Neural cell (in vitro differentiated cells): ENCODE data around the gene LCP1. TPM values are rescaled to one million over a fixed set of nuclear protein-coding genes. Genes with fewer than 3 reads are reported as not detected.

Source experiments
- H2AFZ ChIP-seq: fragments of 200-600, 300-800 bp; sonication (generic), shearing (Covaris generic); 2 replicates; pipeline ENCODE4 v1.6.0; 2014; ENCODE audit warnings: low read depth, mild to moderate bottlenecking, antibody characterized with exemption, low read length, moderate library complexity
- H3F3A ChIP-seq: fragments of 200-600 bp; shearing (Covaris generic); 2 replicates; pipeline ENCODE4 v1.6.1; 2016; ENCODE audit warnings: mild to moderate bottlenecking, moderate library complexity, mixed read lengths, antibody characterized with exemption, low read length; ENCODE audit not compliant: insufficient read depth, poor library complexity, severe bottlenecking
- H3K27ac ChIP-seq: fragments of 200-600, 300-800 bp; sonication (generic), shearing (Covaris generic); 2 replicates; pipeline ENCODE4 v1.5.1; 2014; ENCODE audit warnings: mild to moderate bottlenecking, low read length, moderate library complexity
- H3K27me3 ChIP-seq: fragments of 300-800, 200-600 bp; sonication (generic), shearing (Covaris generic); 2 replicates; pipeline ENCODE4 v1.6.0; 2014; ENCODE audit warnings: mild to moderate bottlenecking, low read depth, low read length, moderate library complexity; ENCODE audit not compliant: insufficient read depth
- H3K36me3 ChIP-seq: fragments of 300-800, 200-600 bp; sonication (generic), shearing (Covaris generic); 2 replicates; pipeline ENCODE4 v1.5.1; 2014; ENCODE audit warnings: mild to moderate bottlenecking, antibody characterized with exemption, low read length, moderate library complexity; ENCODE audit not compliant: insufficient read depth
- H3K4me2 ChIP-seq: fragments of 300-800, 200-600 bp; sonication (generic), shearing (Covaris generic); 2 replicates; pipeline ENCODE4 v1.6.0; 2014; ENCODE audit warnings: mild to moderate bottlenecking, low read length
- H3K4me3 ChIP-seq: fragments of 300-800, 200-600 bp; sonication (generic), shearing (Covaris generic); 2 replicates; pipeline ENCODE4 v1.5.1; 2014; ENCODE audit warnings: mild to moderate bottlenecking, low read length, moderate library complexity
- H3K79me2 ChIP-seq: fragments of 200-600 bp; shearing (Covaris generic); replicated peaks from 2 replicates; pipeline ENCODE4 v1.6.0; 2014; ENCODE audit warnings: mild to moderate bottlenecking, low read length, moderate library complexity; ENCODE audit not compliant: insufficient read depth
- H3K9ac ChIP-seq: fragments of 300-800, 200-600 bp; sonication (generic), shearing (Covaris generic); 2 replicates; pipeline ENCODE4 v1.6.1; 2016; ENCODE audit warnings: mild to moderate bottlenecking, low read length, mixed read lengths
- H3K9me2 ChIP-seq: fragments of 200-600 bp; shearing (Covaris generic); 2 replicates; pipeline ENCODE4 v1.6.1; 2016; ENCODE audit warnings: mild to moderate bottlenecking, low read length, mixed read lengths; ENCODE audit not compliant: insufficient read depth
- H3K9me3 ChIP-seq: fragments of 200-600, 300-800 bp; sonication (generic), shearing (Covaris generic); 2 replicates; pipeline ENCODE4 v1.6.1; 2016; ENCODE audit warnings: mild to moderate bottlenecking, mixed run types, low read length, moderate library complexity, mixed read lengths
- H4K20me1 ChIP-seq: fragments of 200-600 bp; shearing (Covaris generic); 2 replicates; pipeline ENCODE4 v1.6.1; 2016; ENCODE audit warnings: mild to moderate bottlenecking, mixed run types; ENCODE audit not compliant: insufficient read depth
- CTCF ChIP-seq: fragments of 450-650 bp; IDR thresholded peaks from 2 replicates; pipeline ENCODE4 v1.5.1; 2014; ENCODE audit warnings: antibody characterized with exemption, mild to moderate bottlenecking, moderate library complexity; ENCODE audit not compliant: poor library complexity, severe bottlenecking
- EP300 ChIP-seq: fragments of 450-650 bp; conservative IDR thresholded peaks from 2 replicates; pipeline ENCODE4 v1.6.1; 2014; ENCODE audit warnings: antibody characterized with exemption, mild to moderate bottlenecking, moderate library complexity; ENCODE audit not compliant: poor library complexity, severe bottlenecking
- EZH2 ChIP-seq: fragments of 200-600, 300-800 bp; shearing (Covaris generic), sonication (generic); IDR thresholded peaks from 2 replicates; pipeline ENCODE4 v1.6.1; 2014; ENCODE audit warnings: antibody characterized with exemption, low read length, borderline replicate concordance, mild to moderate bottlenecking; ENCODE audit not compliant: insufficient read depth, poor library complexity, severe bottlenecking
- MXI1 ChIP-seq: fragments of 450-650 bp; conservative IDR thresholded peaks from 2 replicates; pipeline ENCODE4 v1.6.1; 2014; ENCODE audit warnings: antibody characterized with exemption, mild to moderate bottlenecking; ENCODE audit not compliant: poor library complexity, severe bottlenecking
- POLR2AphosphoS5 ChIP-seq: IDR thresholded peaks from 2 replicates; pipeline ENCODE4 v1.6.1; 2012
- RAD21 ChIP-seq: fragments of 450-650 bp; conservative IDR thresholded peaks from 2 replicates; pipeline ENCODE4 v1.6.1; 2014; ENCODE audit warnings: antibody characterized with exemption, mild to moderate bottlenecking, moderate library complexity
- REST ChIP-seq: IDR thresholded peaks from 2 replicates; pipeline ENCODE4 v1.6.1; 2012; ENCODE audit warnings: borderline replicate concordance
- SMC3 ChIP-seq: fragments of 450-650 bp; conservative IDR thresholded peaks from 2 replicates; pipeline ENCODE4 v1.6.1; 2014; ENCODE audit warnings: antibody characterized with exemption, mild to moderate bottlenecking, moderate library complexity; ENCODE audit not compliant: poor library complexity
- TAF1 ChIP-seq: IDR thresholded peaks from 2 replicates; pipeline ENCODE4 v1.6.1; 2012; ENCODE audit warnings: low read depth
- polyA plus RNA-seq: library from polyadenylated mRNA; depleted of rRNA; stranded (reverse); fragments of >200 nt; gene quantifications from 2 replicates; pipeline ENCODE4 v1.2.3, GENCODE V29; 2014

Gene LCP1
- polyA plus RNA-seq, 1 donor from 2014 or later = 0.76 TPM

- no peak overlapping the region for H3K4me2 ChIP-seq
- no peaks in the 10 kb centered on the region for H3K79me2 ChIP-seq
- no peaks in the 10 kb centered on the region for H3K27me3 ChIP-seq
- no peak for TF ChIP-seq RAD21
- no peak for TF ChIP-seq CTCF
- H3K9me3 ChIP-seq = no peaks in the 10 kb centered on the region
- H3K9me2 ChIP-seq = no peaks in the 10 kb centered on the region
- no peak overlapping the region for H3K9ac ChIP-seq
- H3F3A ChIP-seq = no peaks in the 10 kb centered on the region
- no peak overlapping the region for H3K27ac ChIP-seq
- no peaks in the 10 kb centered on the region for H4K20me1 ChIP-seq
- H3K36me3 ChIP-seq = no peaks in the 10 kb centered on the region
- H3K4me3 ChIP-seq = no peak overlapping the region
- no peak overlapping the region for H2AFZ ChIP-seq
Measured at GRCh38 chr13:46087481-46087880, 94.5 kb downstream of the LCP1 start.

- Histone ChIP-seq H3K27ac (no peak overlapping the region), H3K36me3 (no peaks in the 10 kb centered on the region), H3K4me2 (no peak overlapping the region), H3K9me3 (no peaks in the 10 kb centered on the region), H3K9ac (no peak overlapping the region), H3K79me2 (no peaks in the 10 kb centered on the region), H4K20me1 (no peaks in the 10 kb centered on the region), H2AFZ (no peak overlapping the region), H3K4me3 (no peak overlapping the region), H3F3A (no peaks in the 10 kb centered on the region), H3K9me2 (no peaks in the 10 kb centered on the region), H3K27me3 (no peaks in the 10 kb centered on the region)
- TF ChIP-seq EP300 (no peak), TAF1 (no peak), SMC3 (no peak), EZH2 (no peak), RAD21 (no peak), REST (no peak), MXI1 (no peak), POLR2AphosphoS5 (no peak), CTCF (no peak)
Measured at GRCh38 chr13:46086985-46087384, 95.0 kb downstream of the LCP1 start.
